ENCODE results near the gene MLN.

DNA sequence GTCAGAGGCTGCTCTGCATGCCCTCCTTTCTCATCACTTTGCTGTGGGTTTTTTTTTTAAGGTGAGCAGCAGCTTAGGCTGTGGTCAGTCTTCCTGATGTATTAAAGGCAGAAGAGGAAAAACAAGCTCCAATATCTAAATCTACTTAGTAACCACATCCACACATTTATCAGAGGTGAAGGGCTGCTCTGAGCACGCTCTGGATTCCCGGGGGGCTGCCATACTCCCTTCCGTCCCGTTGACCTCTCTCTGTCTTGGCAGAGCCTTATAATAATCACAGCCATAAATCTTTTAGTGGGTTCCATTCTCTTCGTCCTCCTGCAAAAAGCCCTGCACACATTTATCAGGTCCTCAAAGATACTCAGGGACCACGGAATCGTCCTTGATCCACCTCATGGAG lies 12.2 kb downstream of the MLN start:
- TF ChIP-seq EZH2 (IDR thresholded peaks at IDR 0.05; ENCODE audit: borderline replicate concordance, insufficient read depth, low read depth, low read length, poor library complexity, severe bottlenecking), result no peak
- TF ChIP-seq, protein P1, sequence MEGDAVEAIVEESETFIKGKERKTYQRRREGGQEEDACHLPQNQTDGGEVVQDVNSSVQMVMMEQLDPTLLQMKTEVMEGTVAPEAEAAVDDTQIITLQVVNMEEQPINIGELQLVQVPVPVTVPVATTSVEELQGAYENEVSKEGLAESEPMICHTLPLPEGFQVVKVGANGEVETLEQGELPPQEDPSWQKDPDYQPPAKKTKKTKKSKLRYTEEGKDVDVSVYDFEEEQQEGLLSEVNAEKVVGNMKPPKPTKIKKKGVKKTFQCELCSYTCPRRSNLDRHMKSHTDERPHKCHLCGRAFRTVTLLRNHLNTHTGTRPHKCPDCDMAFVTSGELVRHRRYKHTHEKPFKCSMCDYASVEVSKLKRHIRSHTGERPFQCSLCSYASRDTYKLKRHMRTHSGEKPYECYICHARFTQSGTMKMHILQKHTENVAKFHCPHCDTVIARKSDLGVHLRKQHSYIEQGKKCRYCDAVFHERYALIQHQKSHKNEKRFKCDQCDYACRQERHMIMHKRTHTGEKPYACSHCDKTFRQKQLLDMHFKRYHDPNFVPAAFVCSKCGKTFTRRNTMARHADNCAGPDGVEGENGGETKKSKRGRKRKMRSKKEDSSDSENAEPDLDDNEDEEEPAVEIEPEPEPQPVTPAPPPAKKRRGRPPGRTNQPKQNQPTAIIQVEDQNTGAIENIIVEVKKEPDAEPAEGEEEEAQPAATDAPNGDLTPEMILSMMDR (IDR thresholded peaks at IDR 0.05), result no peak

Measured in B cell (primary cell).